ENCODE results near the gene IWS1. TPM values are rescaled to one million over a fixed set of nuclear protein-coding genes. Genes with fewer than 3 reads are reported as not detected.
A peak's percentile ranks its signal among the peaks of the same experiment; 100 is the strongest.
"Not testable (repeated sequence)": the region's sequence is repeated elsewhere in the genome, so short reads cannot be mapped to it uniquely, and the experiment has no call there.

Gene IWS1
- 42.1 and 47.5 TPM in 2 replicates for total RNA-seq (2014; rRNA removed)
- 29.3 TPM for polyA plus RNA-seq (2012)

GRCh38 chr2:127526132-127527000 is at the start of gene IWS1:
Gene IWS1 (minus strand): TSS chr2:127526489. CDS start chr2:127526208, 281 bp downstream.
- DNase-seq (ENCODE audit: low read depth), result peak; percentile 95

DNA sequence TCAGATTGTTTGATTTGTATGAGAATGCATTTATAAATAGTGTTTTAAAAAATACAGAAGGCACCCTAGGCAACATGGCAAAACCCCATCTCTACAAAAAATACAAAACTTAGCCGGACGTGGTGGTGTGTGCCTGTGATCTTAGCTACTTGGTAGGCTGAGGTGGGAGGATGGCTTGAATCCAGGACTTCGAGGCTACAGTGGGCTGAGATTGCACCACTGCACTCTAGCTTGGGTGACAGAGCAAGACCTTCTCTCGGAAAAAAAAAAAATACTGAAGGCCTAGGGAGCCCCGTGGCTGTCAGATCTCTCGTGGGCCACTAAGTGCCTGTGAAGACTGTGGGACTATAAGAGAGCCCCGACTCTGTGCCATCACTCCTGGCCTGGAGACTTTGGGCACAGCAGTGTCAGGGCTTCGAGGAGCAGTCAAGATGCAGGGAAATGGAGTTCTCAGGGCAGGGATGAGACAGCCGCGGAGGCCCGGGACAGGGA is 49.7 kb upstream of the IWS1 start:
- DNase-seq (ENCODE audit: low read depth), result no peak

DNA sequence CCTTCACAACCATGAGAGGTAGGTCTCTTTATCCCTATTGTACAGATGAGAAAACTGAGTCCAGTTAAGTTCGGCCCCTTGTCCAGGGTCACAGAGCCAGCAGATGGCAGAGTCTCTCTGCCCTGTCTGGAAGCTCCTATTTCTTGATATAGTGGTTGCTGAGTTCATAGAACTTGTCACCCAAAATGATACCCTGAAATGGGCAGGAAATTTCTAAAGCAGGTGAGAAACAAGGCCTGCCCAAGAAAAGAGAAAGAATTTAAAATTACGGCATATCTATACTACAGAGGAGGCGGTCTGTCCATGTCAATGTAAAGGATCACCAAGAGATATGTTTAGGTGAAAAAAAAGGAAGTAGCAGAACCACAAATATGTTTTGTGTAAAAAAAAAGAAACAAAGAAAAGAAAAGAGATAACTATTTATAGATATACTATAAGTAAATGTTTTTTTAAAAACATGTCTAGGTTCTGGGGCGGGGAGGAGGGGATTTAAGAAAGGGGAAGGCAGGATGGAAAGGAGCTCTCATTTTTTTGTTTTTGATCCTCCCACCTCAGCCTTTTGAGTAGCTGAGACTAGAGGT is 49.0 kb upstream of the IWS1 start:
- DNase-seq (ENCODE audit: low read depth), result no peak

DNA sequence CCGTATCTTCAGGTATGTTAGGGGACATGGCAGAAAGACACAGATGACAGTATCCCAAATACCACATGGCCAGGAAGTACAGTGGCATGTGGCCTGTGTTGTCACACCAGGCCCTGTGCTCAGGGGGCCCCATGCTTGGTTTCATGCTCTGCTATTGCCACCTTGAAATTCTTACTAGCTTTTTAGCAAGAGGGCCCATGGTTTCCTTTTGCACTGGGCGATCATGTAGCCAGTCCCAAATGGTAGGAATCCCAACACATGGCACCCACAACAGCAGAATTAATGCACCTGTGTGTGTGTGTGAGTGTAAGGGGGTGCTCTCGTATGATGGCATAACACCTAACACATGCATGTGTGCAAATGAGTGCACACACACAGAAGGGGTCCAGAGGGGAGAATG is 48.4 kb upstream of the IWS1 start:
- DNase-seq (ENCODE audit: low read depth), result no peak

GRCh38 chr2:127573771-127574170 is 47.5 kb upstream of the IWS1 start:
- no peak for DNase-seq (ENCODE audit: low read depth)

- DNase-seq (ENCODE audit: low read depth), result no peak
These were observed 47.0 kb upstream of the IWS1 start for GRCh38 chr2:127573298-127573697.

DNA sequence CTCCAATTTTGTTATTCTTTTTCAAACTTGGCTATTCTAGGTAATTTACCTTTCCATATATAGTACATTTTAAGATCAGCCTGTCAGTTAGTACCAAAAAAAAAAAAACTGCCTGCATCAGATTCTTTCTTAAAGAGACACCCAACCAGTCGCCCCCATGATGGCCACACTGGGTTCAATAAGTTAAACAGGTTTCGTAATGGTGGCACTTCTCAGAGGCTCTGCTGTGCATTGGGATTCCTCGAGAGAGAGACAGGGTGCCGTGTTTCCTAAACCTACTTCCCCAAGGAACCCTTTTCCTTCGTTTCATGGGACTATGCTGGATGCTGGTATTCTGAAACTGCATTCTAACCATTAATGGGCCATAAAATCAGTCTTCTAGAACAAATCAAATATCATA is 46.6 kb upstream of the IWS1 start:
- no peak for DNase-seq (ENCODE audit: low read depth)

- not testable (repeated sequence) for DNase-seq (ENCODE audit: low read depth)
These were observed 46.1 kb upstream of the IWS1 start for GRCh38 chr2:127572352-127572751.

- no peak for DNase-seq (ENCODE audit: low read depth)
These were observed 44.3 kb upstream of the IWS1 start for GRCh38 chr2:127570282-127571250.

DNA sequence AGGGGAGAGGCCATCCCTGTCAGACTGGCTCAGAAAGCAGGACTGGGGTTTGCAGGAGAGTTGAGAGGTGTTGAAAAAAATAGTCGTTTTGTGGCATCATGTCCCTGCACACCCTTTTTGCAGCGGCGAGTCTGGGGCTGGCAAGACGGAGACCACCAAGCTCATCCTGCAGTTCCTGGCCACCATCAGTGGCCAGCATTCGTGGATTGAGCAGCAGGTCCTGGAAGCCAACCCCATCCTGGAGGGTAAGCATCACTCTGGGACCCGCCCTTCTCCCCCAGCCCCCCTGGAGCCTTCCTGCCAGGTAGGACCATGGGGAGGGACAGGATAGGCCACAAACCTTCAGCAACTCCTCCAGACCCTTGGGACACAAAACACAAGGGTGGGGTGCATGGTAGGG is 43.4 kb upstream of the IWS1 start:
- no peak for DNase-seq (ENCODE audit: low read depth)

DNA sequence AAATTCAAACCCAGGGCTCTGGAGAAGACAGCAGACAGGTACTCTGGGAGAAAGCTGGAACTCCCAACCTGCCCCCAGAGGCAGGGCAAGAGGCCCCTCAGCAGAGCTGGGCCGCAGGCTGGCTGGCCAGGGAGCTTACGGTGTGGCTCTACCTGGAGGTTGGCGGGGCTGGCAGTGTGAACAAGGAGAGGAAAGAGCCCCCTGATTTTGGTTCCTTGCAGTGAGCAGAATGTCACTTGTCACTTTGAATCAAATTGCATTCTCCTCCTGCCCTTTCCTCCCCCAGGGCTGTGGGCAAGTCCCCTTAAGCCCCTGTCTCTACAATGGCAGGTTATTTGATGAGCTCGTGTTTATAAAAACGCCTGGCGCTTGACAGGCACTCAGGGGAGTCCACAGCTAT is 41.8 kb upstream of the IWS1 start:
- DNase-seq (ENCODE audit: low read depth), result no peak

DNA sequence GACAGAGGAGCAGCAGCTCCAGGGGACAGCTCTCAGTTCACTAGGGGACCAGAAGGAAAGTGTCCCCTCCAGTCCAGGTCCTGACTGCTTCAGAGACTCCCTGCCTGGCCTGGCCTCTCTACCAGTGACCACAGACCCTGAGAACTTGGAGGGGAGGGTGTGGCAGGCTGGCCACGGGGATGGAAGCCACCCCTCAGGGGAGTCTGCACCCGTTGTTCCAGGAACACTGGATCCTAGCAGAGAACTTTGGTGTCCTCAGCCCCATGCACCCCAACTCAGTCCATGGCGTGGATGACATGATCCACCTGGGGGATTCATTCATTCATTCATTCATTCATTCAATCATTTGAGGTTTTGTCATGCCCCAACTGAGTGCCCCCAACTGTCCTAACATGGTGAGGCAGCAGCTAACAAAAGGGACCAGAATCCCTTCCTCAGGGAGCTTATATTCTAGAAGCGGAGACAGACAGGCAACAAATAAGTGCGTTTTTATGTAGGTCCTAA is 41.1 kb upstream of the IWS1 start:
- no peak for DNase-seq (ENCODE audit: low read depth)

- DNase-seq (ENCODE audit: low read depth), result no peak
These were observed 40.3 kb upstream of the IWS1 start for GRCh38 chr2:127566576-127566975.

DNA sequence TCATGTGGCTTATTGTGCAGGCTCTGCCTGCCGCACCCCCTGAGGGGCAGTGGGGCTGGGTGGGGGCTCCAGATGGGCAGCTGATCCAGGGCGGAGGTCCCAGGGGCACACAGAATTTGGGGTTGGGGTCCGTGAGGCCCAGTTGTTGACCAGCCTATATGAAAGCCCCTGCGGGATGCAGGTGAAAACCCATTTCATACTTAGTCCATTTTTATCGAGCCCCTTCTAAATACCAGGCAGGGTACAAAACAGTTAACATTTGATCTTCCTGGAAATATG is 39.8 kb upstream of the IWS1 start:
- DNase-seq (ENCODE audit: low read depth), result no peak

DNA sequence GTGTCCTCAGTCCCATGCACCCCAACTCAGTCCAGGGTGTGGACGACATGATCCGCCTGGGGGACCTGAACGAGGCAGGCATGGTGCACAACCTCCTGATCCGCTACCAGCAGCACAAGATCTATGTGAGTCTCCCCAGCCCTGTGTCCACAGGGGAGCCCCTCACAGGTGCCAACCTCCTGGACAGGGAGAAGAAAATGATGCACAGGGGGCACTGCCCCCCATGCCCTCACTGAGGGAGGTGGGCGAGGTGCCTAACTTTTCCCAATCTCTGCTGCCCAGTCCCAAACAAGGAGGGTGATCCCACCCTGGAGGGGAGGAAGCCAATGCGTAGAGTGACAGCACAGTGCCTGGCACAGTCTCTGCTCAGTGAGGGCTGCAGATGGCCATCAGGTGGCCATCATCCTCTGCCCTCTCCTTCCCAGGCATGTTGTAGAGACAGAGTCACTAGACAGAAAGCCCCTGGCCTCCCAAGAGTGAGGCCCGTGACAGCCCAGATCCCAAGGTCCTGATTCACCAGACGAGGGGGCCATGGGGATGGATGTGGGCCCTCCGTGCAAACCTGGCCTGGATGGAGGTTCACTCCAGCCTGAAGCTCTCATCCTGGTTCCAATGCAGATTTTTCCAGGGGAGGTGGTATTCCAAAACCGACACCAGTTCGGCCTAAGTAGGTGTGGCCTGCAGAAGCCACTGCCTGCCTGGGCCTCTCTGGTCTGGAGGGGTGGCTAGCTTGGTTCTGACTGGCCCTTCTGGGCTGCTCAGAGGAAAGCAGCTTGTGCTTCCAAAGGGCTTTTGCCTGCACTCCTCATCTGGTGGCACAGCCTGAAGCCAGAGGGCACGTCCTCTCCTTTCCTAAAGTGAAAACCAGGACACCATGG is 39.2 kb upstream of the IWS1 start:
- DNase-seq (ENCODE audit: low read depth), result no peak

GRCh38 chr2:127564429-127565260 is 38.4 kb upstream of the IWS1 start:
- no peak for DNase-seq (ENCODE audit: low read depth)

DNA sequence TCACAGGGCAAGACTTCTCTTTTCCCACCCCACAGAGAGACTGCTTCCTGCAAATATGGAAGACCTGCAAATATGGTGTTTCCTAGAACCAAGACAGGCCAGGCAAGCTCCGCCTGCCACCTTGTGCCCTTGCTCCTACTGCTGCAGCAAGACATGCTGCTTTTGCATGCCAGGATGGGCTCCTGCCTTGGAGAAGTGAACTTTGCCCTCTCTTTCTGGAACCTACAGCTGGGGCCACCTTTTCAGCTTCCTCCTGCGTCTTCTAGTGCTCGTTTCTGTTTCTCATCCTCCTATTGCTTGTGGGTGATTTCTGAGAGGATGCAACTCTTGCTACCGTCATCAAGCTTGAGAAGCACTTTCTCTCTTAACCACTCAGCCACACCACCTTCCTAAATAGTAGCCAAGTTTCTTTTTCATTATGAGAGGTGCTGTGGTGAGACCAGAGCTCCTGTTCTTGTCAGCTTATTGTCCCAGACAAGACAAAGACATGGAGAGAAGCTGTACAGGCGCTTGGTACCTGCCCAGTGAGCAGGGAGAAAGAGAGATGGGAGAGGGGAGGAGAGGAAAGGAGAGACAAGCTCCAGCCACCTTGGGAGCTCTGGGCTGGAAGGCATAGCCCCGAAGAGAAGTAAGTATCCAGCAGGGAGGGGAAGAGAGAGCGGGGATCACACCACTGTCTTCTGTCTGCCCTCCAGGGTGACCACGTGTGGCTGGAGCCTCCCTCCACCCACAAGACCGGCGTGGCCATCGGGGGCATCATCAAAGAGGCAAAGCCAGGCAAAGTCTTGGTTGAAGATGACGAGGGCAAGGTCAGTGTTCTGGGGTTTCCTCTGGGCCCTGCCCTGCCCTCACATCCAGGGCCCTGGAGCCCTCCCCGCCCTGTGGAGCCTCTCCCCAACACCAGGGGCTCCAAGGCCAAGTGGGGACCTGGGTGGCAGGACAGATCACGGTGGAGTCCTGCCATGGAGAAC is 37.5 kb upstream of the IWS1 start:
- no peak for DNase-seq (ENCODE audit: low read depth)

GRCh38 chr2:127562936-127563335 is 36.6 kb upstream of the IWS1 start:
- no peak for DNase-seq (ENCODE audit: low read depth)

GRCh38 chr2:127561371-127561770 is 35.1 kb upstream of the IWS1 start:
- DNase-seq (ENCODE audit: low read depth), result no peak

All from LHCN-M2 (cell line).